Neural progenitor cell (in vitro differentiated cells): ENCODE measurements around the gene HDAC4. TPM values are rescaled to one million over a fixed set of nuclear protein-coding genes. Genes with fewer than 3 reads are reported as not detected.

ENCODE experiments used
- DNase-seq: peaks from one replicate; pipeline ENCODE4 v3.0.0-alpha.2; 2016; ENCODE audit warnings: low spot score
- H2AFZ ChIP-seq: fragments of 200-600 bp; sonication (generic); replicated peaks from 2 replicates; pipeline ENCODE4 v1.6.1; 2016; ENCODE audit warnings: antibody characterized with exemption
- H3F3A ChIP-seq: fragments of 200-600 bp; sonication (generic); 2 replicates; pipeline ENCODE4 v1.6.1; 2016; ENCODE audit warnings: antibody characterized with exemption, low read depth
- H3K27ac ChIP-seq: fragments of 200-600 bp; sonication (generic); 2 replicates; pipeline ENCODE4 v1.5.1; 2016; ENCODE audit warnings: mild to moderate bottlenecking
- H3K27me3 ChIP-seq: fragments of 200-600 bp; sonication (generic); 2 replicates; pipeline ENCODE4 v1.6.1; 2016; ENCODE audit warnings: mild to moderate bottlenecking, moderate library complexity
- H3K36me3 ChIP-seq: fragments of 200-600 bp; sonication (generic); 2 replicates; pipeline ENCODE4 v1.5.1; 2016
- H3K4me1 ChIP-seq: fragments of 200-600 bp; sonication (generic); 2 replicates; pipeline ENCODE4 v1.6.1; 2016; ENCODE audit warnings: mixed run types
- H3K4me2 ChIP-seq: fragments of 200-600 bp; sonication (generic); 2 replicates; pipeline ENCODE4 v1.6.1; 2016
- H3K4me3 ChIP-seq: fragments of 200-600 bp; sonication (generic); 2 replicates; pipeline ENCODE4 v1.5.1; 2016
- H3K79me2 ChIP-seq: fragments of 200-600 bp; sonication (generic); 2 replicates; pipeline ENCODE4 v1.6.1; 2016; ENCODE audit warnings: low read depth
- H3K9ac ChIP-seq: fragments of 200-600 bp; sonication (generic); 2 replicates; pipeline ENCODE4 v1.6.1; 2016
- H3K9me3 ChIP-seq: fragments of 200-600 bp; sonication (generic); 2 replicates; pipeline ENCODE4 v1.5.1; 2016; ENCODE audit warnings: low read depth
- H4K20me1 ChIP-seq: fragments of 200-600 bp; sonication (generic); 2 replicates; pipeline ENCODE4 v1.6.1; 2016; ENCODE audit warnings: low read depth
- H3K27ac Mint-ChIP-seq: 3 replicates; pipeline ENCODE4 v1.8.0; 2021; ENCODE audit warnings: mixed read lengths
- H3K27me3 Mint-ChIP-seq: 2 replicates; pipeline ENCODE4 v1.8.0; 2022; ENCODE audit warnings: low read depth, mild to moderate bottlenecking, inconsistent platforms, moderate library complexity, mixed read lengths; ENCODE audit not compliant: insufficient read depth
- H3K36me3 Mint-ChIP-seq: 3 replicates; pipeline ENCODE4 v1.8.0; 2021; ENCODE audit warnings: mixed read lengths
- H3K4me1 Mint-ChIP-seq: 3 replicates; pipeline ENCODE4 v1.8.0; 2021; ENCODE audit warnings: mixed read lengths
- H3K4me3 Mint-ChIP-seq: 3 replicates; pipeline ENCODE4 v1.8.0; 2021; ENCODE audit warnings: mild to moderate bottlenecking, moderate library complexity, mixed read lengths
- H3K9me3 Mint-ChIP-seq: 3 replicates; pipeline ENCODE4 v1.8.0; 2020; ENCODE audit warnings: mixed read lengths
- CTCF ChIP-seq: fragments of 200-600 bp; sonication (generic); IDR thresholded peaks from 2 replicates; pipeline ENCODE4 v1.5.1; 2017; ENCODE audit warnings: antibody characterized with exemption, mild to moderate bottlenecking
- EZH2 ChIP-seq: fragments of 200-600 bp; sonication (generic); IDR thresholded peaks from 2 replicates; pipeline ENCODE4 v1.6.1; 2017; ENCODE audit warnings: antibody characterized with exemption, mild to moderate bottlenecking, moderate library complexity
- EZH2phosphoT487 ChIP-seq: fragments of 200-600 bp; sonication (generic); IDR thresholded peaks from 2 replicates; pipeline ENCODE4 v1.6.1; 2017; ENCODE audit warnings: antibody characterized with exemption
- total RNA-seq: library from RNA; depleted of rRNA; stranded (reverse); fragments of >200 nt; gene quantifications from 2 replicates; pipeline ENCODE4 v1.2.3, GENCODE V29; 2015; ENCODE audit warnings: low replicate concordance

The HDAC4 gene
- total RNA-seq, 1 donor from 2014 or later, result 36.0 TPM

GRCh38 chr2:239277401-239278085, 123.3 kb downstream of the HDAC4 start:
- Histone ChIP-seq H2AFZ (no peak overlapping the region), H3K4me3 (no peak overlapping the region), H3K4me2 (no peak overlapping the region), H3K9me3 (no peaks in the 10 kb centered on the region), H3K27me3 (no peaks in the 10 kb centered on the region), H3K9ac (no peak overlapping the region), H3K27ac (no peak overlapping the region), H3K36me3 (no peaks in the 10 kb centered on the region), H3K79me2 (peaks cover 77% of the 10 kb centered on the region), H4K20me1 (peaks cover 62% of the 10 kb centered on the region), H3F3A (peaks cover 16% of the 10 kb centered on the region), H3K4me1 (peaks cover 14% of the 10 kb centered on the region)
- no peak overlapping the region for H3K4me3 Mint-ChIP-seq
- peaks cover 48% of the 10 kb centered on the region for H3K4me1 Mint-ChIP-seq
- DNase-seq, result no peak
- no peak for TF ChIP-seq EZH2phosphoT487
- no peaks in the 10 kb centered on the region for H3K9me3 Mint-ChIP-seq
- no peak overlapping the region for H3K27ac Mint-ChIP-seq
- H3K36me3 Mint-ChIP-seq, result no peaks in the 10 kb centered on the region
- H3K27me3 Mint-ChIP-seq, result peaks cover 8% of the 10 kb centered on the region

DNA sequence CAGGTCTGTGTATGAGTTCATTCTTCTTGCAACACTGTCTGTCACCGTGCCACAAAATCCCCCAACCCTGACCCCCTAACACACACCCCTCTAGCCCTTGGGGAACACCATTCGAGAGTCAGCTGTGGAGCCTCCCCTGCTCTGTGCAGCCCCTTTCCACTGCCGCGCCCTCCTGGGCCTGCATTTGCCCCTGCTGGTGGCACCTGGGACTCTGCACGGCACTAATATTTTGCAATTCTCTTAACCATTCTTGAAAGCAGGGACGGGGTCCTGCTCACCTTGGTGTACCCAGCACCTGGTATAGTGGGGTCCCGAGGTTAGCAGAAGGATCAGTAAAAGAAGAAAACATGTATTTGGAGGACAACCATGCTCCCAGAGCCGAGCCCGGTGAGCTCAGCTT, 124.0 kb downstream of the HDAC4 start:
- Mint-ChIP-seq H3K9me3 (no peaks in the 10 kb centered on the region), H3K27ac (no peak overlapping the region), H3K4me1 (peaks cover 54% of the 10 kb centered on the region), H3K36me3 (no peaks in the 10 kb centered on the region), H3K27me3 (peaks cover 8% of the 10 kb centered on the region), H3K4me3 (no peak overlapping the region)
- H4K20me1 ChIP-seq, result peaks cover 69% of the 10 kb centered on the region
- H3K4me3 ChIP-seq, result no peak overlapping the region
- H3K79me2 ChIP-seq, result peaks cover 80% of the 10 kb centered on the region
- no peak overlapping the region for H3K9ac ChIP-seq
- H3K4me2 ChIP-seq, result no peak overlapping the region
- no peak for DNase-seq
- H3K27ac ChIP-seq, result no peak overlapping the region
- no peaks in the 10 kb centered on the region for H3K27me3 ChIP-seq
- no peaks in the 10 kb centered on the region for H3K9me3 ChIP-seq
- no peak overlapping the region for H2AFZ ChIP-seq
- H3K36me3 ChIP-seq, result no peaks in the 10 kb centered on the region
- H3K4me1 ChIP-seq, result peaks cover 17% of the 10 kb centered on the region
- TF ChIP-seq CTCF, result peak; percentile 14
- no peak for TF ChIP-seq EZH2
- TF ChIP-seq EZH2phosphoT487, result no peak
- H3F3A ChIP-seq, result peaks cover 13% of the 10 kb centered on the region

- H4K20me1 ChIP-seq, result peaks cover 76% of the 10 kb centered on the region
- H3K4me2 ChIP-seq, result no peak overlapping the region
- no peaks in the 10 kb centered on the region for H3K9me3 ChIP-seq
- no peaks in the 10 kb centered on the region for H3K27me3 ChIP-seq
- H3K79me2 ChIP-seq, result peaks cover 80% of the 10 kb centered on the region
- peaks cover 10% of the 10 kb centered on the region for H3F3A ChIP-seq
- peak overlapping the region; percentile 29 for H3K27ac Mint-ChIP-seq
- peaks cover 57% of the 10 kb centered on the region for H3K4me1 Mint-ChIP-seq
- H3K4me3 ChIP-seq, result no peak overlapping the region
- DNase-seq, result no peak
- no peaks in the 10 kb centered on the region for H3K36me3 ChIP-seq
- H3K4me3 Mint-ChIP-seq, result no peak overlapping the region
- peaks cover 2% of the 10 kb centered on the region for H3K36me3 Mint-ChIP-seq
- H3K4me1 ChIP-seq, result peaks cover 20% of the 10 kb centered on the region
- no peak for TF ChIP-seq CTCF
- TF ChIP-seq EZH2phosphoT487, result no peak
- no peak for TF ChIP-seq EZH2
- H2AFZ ChIP-seq, result no peak overlapping the region
- no peaks in the 10 kb centered on the region for H3K9me3 Mint-ChIP-seq
- no peak overlapping the region for H3K9ac ChIP-seq
- no peak overlapping the region for H3K27ac ChIP-seq
- peaks cover 10% of the 10 kb centered on the region for H3K27me3 Mint-ChIP-seq
Measured at GRCh38 chr2:239275847-239276831, 124.7 kb downstream of the HDAC4 start.
